ENCODE data around the gene CSNK1E.
A peak's percentile ranks its signal among the peaks of the same experiment; 100 is the strongest.

Gene CSNK1E

GRCh38 chr22:38271927-38272372 lies 45.3 kb downstream of the CSNK1E start:
- DNase-seq: no peak

GRCh38 chr22:38271101-38271500 lies 46.1 kb downstream of the CSNK1E start:
- no peak for DNase-seq

GRCh38 chr22:38270091-38270992 lies 46.9 kb downstream of the CSNK1E start:
- no peak for DNase-seq

GRCh38 chr22:38269466-38269865 lies 47.8 kb downstream of the CSNK1E start:
- DNase-seq: no peak

GRCh38 chr22:38267086-38267485 lies 50.1 kb downstream of the CSNK1E start:
- peak; percentile 22 for DNase-seq

GRCh38 chr22:38266120-38266519 lies 51.1 kb downstream of the CSNK1E start:
- no peak for DNase-seq

GRCh38 chr22:38264322-38264843 lies 52.9 kb downstream of the CSNK1E start:
- no peak for DNase-seq

GRCh38 chr22:38262051-38262795 lies 55.0 kb downstream of the CSNK1E start:
- peak; percentile 37 for DNase-seq

GRCh38 chr22:38260761-38261681 lies 56.2 kb downstream of the CSNK1E start:
- no peak for DNase-seq

GRCh38 chr22:38259370-38259769 lies 57.9 kb downstream of the CSNK1E start:
- DNase-seq: no peak

GRCh38 chr22:38258895-38259294 lies 58.3 kb downstream of the CSNK1E start:
- no peak for DNase-seq

GRCh38 chr22:38257650-38258250 lies 59.5 kb downstream of the CSNK1E start:
- no peak for DNase-seq

GRCh38 chr22:38257181-38257580 lies 60.1 kb downstream of the CSNK1E start:
- no peak for DNase-seq

- no peak for DNase-seq
Observed at GRCh38 chr22:38255697-38256096, 61.5 kb downstream of the CSNK1E start.

- no peak for DNase-seq
Observed at GRCh38 chr22:38251341-38251692, 65.9 kb downstream of the CSNK1E start.

GRCh38 chr22:38250643-38251340 lies 66.4 kb downstream of the CSNK1E start:
- DNase-seq: no peak

GRCh38 chr22:38249803-38250642 lies 67.2 kb downstream of the CSNK1E start:
- DNase-seq: no peak

- DNase-seq: no peak
Observed at GRCh38 chr22:38249301-38249700, 67.9 kb downstream of the CSNK1E start.

GRCh38 chr22:38248280-38248679 lies 69.0 kb downstream of the CSNK1E start:
- no peak for DNase-seq

GRCh38 chr22:38247713-38248112 lies 69.5 kb downstream of the CSNK1E start:
- no peak for DNase-seq

- no peak for DNase-seq
Observed at GRCh38 chr22:38246692-38247091, 70.5 kb downstream of the CSNK1E start.
